Kidney (tissue), 14 donors: ENCODE measurements around the gene PHOSPHO2. TPM values are rescaled to one million over a fixed set of nuclear protein-coding genes. Genes with fewer than 3 reads are reported as not detected.

Experiments used
- DNase-seq, 5 donors: peaks; one replicate each; pipeline ENCODE4 v3.0.0-alpha.2; 2013 to 2020
- FAIRE-seq: peaks from 2 replicates; lab custom pipeline; 2012; peaks lifted over from hg19 to GRCh38; lab: Jason Lieb, UNC
- H3K27ac ChIP-seq, 2 donors: one replicate each; pipeline ENCODE4 v1.7.0; 2013; ENCODE audit warnings: low read depth in 2 of 2, low read length in 2 of 2, inconsistent platforms in 1 of 2
- H3K27me3 ChIP-seq: one replicate; pipeline ENCODE4 v1.7.1; 2013; ENCODE audit warnings: low read length, inconsistent platforms; ENCODE audit not compliant: control insufficient read depth, insufficient read depth
- H3K36me3 ChIP-seq, 3 donors: one replicate each; pipeline versions ENCODE4 v1.7.0 to v1.7.1; 2013; ENCODE audit warnings: low read length in 3 of 3, control low read depth in 1 of 3, inconsistent platforms in 1 of 3; ENCODE audit not compliant: insufficient read depth in 3 of 3, control insufficient read depth in 2 of 3
- H3K4me1 ChIP-seq, 3 donors: one replicate each; pipeline versions ENCODE4 v1.7.0 to v1.7.1; 2013; ENCODE audit warnings: low read length in 3 of 3, inconsistent platforms in 1 of 3, low read depth in 1 of 3; ENCODE audit not compliant: control insufficient read depth in 2 of 3, insufficient read depth in 2 of 3
- H3K4me3 ChIP-seq, 3 donors: one replicate each; pipeline versions ENCODE4 v1.7.0 to v1.8.1; 2013; ENCODE audit warnings: low read length in 3 of 3, control low read depth in 1 of 3, inconsistent platforms in 1 of 3
- H3K9ac ChIP-seq, 3 donors: one replicate each; pipeline versions ENCODE4 v1.7.0 to v1.7.1; 2013; ENCODE audit warnings: low read length in 3 of 3, control low read depth in 1 of 3, inconsistent platforms in 1 of 3
- H3K9me3 ChIP-seq, 3 donors: one replicate each; pipeline versions ENCODE4 v1.7.0 to v1.7.1; 2013; ENCODE audit warnings: low read length in 3 of 3, control low read depth in 1 of 3, inconsistent platforms in 1 of 3; ENCODE audit not compliant: control insufficient read depth in 2 of 3, insufficient read depth in 1 of 3
- CTCF ChIP-seq: IDR thresholded peaks from 3 replicates; pipeline ENCODE4 v1.5.1; 2012; ENCODE audit warnings: mild to moderate bottlenecking, moderate library complexity, borderline replicate concordance; ENCODE audit not compliant: insufficient read depth; ENCODE audit errors: extremely low read depth
- intact Hi-C: fragments of 100-400 bp; cut with DNase I; formaldehyde crosslinking; loops from one replicate; pipeline ENCODE4 v1.11.1; 2022
- polyA plus RNA-seq: library from polyadenylated mRNA; stranded (reverse); fragments of 350-450 nt; fragmentation: Illumina TruSeq; extraction: RNeasy Lipid Tissue Mini Kit (QIAGEN cat#74804); gene quantifications from one replicate; pipeline ENCODE4 v1.2.3, GENCODE V29; 2014; ENCODE audit warnings: low read depth, low replicate concordance; ENCODE audit not compliant: insufficient read depth
- total RNA-seq: library from RNA; stranded (reverse); fragmentation: NEBNext Ultra II Directional; extraction: Animal tissue kit (Norgen Biotek cat#: 25700); gene quantifications from one replicate; pipeline ENCODE4 v1.2.1, GENCODE V29; 2021
- donor health status: control.
- donor health status: control.
- donor health status: control.
- donor health status: control.
- donor health status: control.
- donor health status: DM: yes; HTN: yes; CAD: no.
- donor health status: Normal renal cell carcinoma (clear cell type).

The PHOSPHO2 gene
- total and polyA plus RNA-seq, 2 donors from 2014 or later: 4.5 to 7.5 TPM

- TF ChIP-seq CTCF: no peak
- no peak for DNase-seq
- Histone ChIP-seq H3K36me3 (no peaks in the 10 kb centered on the region), H3K27me3 (no peaks in the 10 kb centered on the region), H3K27ac (no peak overlapping the region), H3K4me1 (no peaks in the 10 kb centered on the region), H3K4me3 (no peak overlapping the region), H3K9ac (no peak overlapping the region), H3K9me3 (no peaks in the 10 kb centered on the region)
- intact Hi-C loops: no loop called here
- FAIRE-seq: no peak
Observed at GRCh38 chr2:169664978-169665930, 29.0 kb upstream of the PHOSPHO2 start.

GRCh38 chr2:169667583-169667982 lies 26.7 kb upstream of the PHOSPHO2 start:
- intact Hi-C loops: no loop called here
- no peak for FAIRE-seq

GRCh38 chr2:169670215-169670651 lies 24.0 kb upstream of the PHOSPHO2 start:
- Histone ChIP-seq H3K4me3 (no peak overlapping the region), H3K4me1 (no peaks in the 10 kb centered on the region), H3K27ac (no peak overlapping the region), H3K27me3 (no peaks in the 10 kb centered on the region), H3K36me3 (no peaks in the 10 kb centered on the region), H3K9ac (no peak overlapping the region), H3K9me3 (no peaks in the 10 kb centered on the region)
- FAIRE-seq (no peak), DNase-seq (no peak)
- no peak for TF ChIP-seq CTCF
- intact Hi-C loops: no loop called here

More at GRCh38 chr2:169667583-169667982, 26.7 kb upstream of the PHOSPHO2 start:
- Histone ChIP-seq H3K27ac (no peak overlapping the region), H3K4me3 (no peak overlapping the region), H3K9ac (no peak overlapping the region), H3K4me1 (no peaks in the 10 kb centered on the region), H3K27me3 (no peaks in the 10 kb centered on the region), H3K9me3 (no peaks in the 10 kb centered on the region), H3K36me3 (no peaks in the 10 kb centered on the region)
- DNase-seq: no peak
- no peak for TF ChIP-seq CTCF
